Colonic mucosa (tissue), 4 donors: ENCODE measurements around the gene FXN. TPM values are rescaled to one million over a fixed set of nuclear protein-coding genes. Genes with fewer than 3 reads are reported as not detected.

ENCODE experiments used
- DNase-seq: peaks from one replicate; pipeline ENCODE4 v3.0.0-alpha.2; 2020
- H3K27ac ChIP-seq: fragments of 200-600 bp; one replicate; pipeline ENCODE4 v1.8.0; 2021
- H3K27me3 ChIP-seq: fragments of 200-600 bp; one replicate; pipeline ENCODE4 v1.8.0; 2021
- H3K36me3 ChIP-seq: fragments of 200-600 bp; one replicate; pipeline ENCODE4 v1.8.0; 2021
- H3K4me1 ChIP-seq: fragments of 200-600 bp; one replicate; pipeline ENCODE4 v1.8.0; 2021; ENCODE audit warnings: mild to moderate bottlenecking
- H3K4me3 ChIP-seq: fragments of 200-600 bp; one replicate; pipeline ENCODE4 v1.8.0; 2021
- H3K9ac ChIP-seq, 2 donors: one replicate each; pipeline ENCODE4 v1.7.0; 2013; ENCODE audit warnings: control low read depth in 2 of 2, low read depth in 2 of 2, low read length in 2 of 2
- H3K9me3 ChIP-seq: fragments of 200-600 bp; one replicate; pipeline ENCODE4 v1.8.0; 2021
- intact Hi-C: fragments of 100-400 bp; cut with DNase I; formaldehyde crosslinking; loops from one replicate; pipeline ENCODE4 v1.14.1; 2022
- total RNA-seq, 2 donors: library from RNA; stranded (reverse); fragmentation: NEBNext Ultra II Directional in 1 of 2; extraction: Animal tissue kit (Norgen Biotek cat#: 25700) in 1 of 2; gene quantifications; one replicate each; pipeline ENCODE4 v1.2.1, GENCODE V29; 2021
- TF ChIP-seq, protein P1 (sequence below): fragments of 200-600 bp; IDR thresholded peaks from one replicate; pipeline ENCODE4 v1.8.0; 2022; ENCODE audit warnings: antibody characterized with exemption, mild to moderate bottlenecking
- donor health status: healthy.
- donor health status: DM: no; HTN: no; CAD: no.
- donor health status: DM: no; HTN: no; CAD: no.

Gene FXN
- total RNA-seq, 2 donors from 2014 or later: 9.7 to 16.9 TPM

DNA sequence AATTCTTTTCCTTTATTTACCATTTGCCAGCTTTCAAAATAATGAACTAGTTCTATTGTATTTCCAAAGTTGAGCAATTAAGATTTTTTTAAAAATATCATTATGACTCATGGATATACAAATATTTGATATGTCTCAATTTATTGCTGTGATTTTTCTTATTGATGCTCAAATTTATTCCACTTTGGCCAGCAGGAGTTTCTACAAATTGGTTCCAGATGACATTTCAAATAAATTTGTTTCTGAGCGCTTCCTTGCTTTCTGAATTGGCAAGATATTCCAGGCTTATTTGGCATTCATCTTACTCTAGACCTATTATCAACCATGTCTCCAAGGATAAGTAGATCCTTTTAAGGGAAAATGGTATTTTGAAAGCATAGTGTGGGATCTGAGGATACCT, 80.1 kb downstream of the FXN start:
- no peaks in the 10 kb centered on the region for H3K27me3 ChIP-seq
- H3K4me1 ChIP-seq: no peaks in the 10 kb centered on the region
- no peak overlapping the region for H3K9ac ChIP-seq
- TF ChIP-seq, protein P1, sequence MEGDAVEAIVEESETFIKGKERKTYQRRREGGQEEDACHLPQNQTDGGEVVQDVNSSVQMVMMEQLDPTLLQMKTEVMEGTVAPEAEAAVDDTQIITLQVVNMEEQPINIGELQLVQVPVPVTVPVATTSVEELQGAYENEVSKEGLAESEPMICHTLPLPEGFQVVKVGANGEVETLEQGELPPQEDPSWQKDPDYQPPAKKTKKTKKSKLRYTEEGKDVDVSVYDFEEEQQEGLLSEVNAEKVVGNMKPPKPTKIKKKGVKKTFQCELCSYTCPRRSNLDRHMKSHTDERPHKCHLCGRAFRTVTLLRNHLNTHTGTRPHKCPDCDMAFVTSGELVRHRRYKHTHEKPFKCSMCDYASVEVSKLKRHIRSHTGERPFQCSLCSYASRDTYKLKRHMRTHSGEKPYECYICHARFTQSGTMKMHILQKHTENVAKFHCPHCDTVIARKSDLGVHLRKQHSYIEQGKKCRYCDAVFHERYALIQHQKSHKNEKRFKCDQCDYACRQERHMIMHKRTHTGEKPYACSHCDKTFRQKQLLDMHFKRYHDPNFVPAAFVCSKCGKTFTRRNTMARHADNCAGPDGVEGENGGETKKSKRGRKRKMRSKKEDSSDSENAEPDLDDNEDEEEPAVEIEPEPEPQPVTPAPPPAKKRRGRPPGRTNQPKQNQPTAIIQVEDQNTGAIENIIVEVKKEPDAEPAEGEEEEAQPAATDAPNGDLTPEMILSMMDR: no peak
- no peak for DNase-seq
- no peaks in the 10 kb centered on the region for H3K36me3 ChIP-seq
- H3K4me3 ChIP-seq: no peak overlapping the region
- intact Hi-C loops: no loop called here
- no peak overlapping the region for H3K27ac ChIP-seq
- H3K9me3 ChIP-seq: no peaks in the 10 kb centered on the region

DNA sequence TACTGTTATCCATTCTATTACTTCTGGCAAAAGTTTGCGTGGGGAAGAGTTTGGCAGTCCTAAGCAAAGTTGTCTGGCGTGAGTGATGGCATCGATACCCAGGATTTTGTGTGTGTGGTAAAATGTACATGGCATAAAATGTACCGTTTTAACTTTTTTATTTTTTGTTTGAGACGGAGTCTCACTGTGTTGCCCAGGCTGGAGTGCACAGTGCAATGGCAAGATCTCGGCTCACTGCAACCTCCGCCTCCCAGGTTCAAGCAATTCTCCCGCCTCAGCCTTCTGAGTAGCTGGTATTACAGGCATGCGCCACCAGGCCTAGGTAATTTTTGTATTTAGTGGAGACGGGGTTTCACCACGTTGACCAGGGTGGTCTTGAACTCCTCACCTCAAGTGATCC, 83.1 kb downstream of the FXN start:
- Histone ChIP-seq H3K36me3 (no peaks in the 10 kb centered on the region), H3K27ac (no peak overlapping the region), H3K9me3 (no peaks in the 10 kb centered on the region), H3K4me1 (no peaks in the 10 kb centered on the region), H3K27me3 (no peaks in the 10 kb centered on the region), H3K9ac (no peak overlapping the region), H3K4me3 (no peak overlapping the region)
- TF ChIP-seq, protein P1: no peak
- intact Hi-C loops: no loop called here
- DNase-seq: no peak

DNA sequence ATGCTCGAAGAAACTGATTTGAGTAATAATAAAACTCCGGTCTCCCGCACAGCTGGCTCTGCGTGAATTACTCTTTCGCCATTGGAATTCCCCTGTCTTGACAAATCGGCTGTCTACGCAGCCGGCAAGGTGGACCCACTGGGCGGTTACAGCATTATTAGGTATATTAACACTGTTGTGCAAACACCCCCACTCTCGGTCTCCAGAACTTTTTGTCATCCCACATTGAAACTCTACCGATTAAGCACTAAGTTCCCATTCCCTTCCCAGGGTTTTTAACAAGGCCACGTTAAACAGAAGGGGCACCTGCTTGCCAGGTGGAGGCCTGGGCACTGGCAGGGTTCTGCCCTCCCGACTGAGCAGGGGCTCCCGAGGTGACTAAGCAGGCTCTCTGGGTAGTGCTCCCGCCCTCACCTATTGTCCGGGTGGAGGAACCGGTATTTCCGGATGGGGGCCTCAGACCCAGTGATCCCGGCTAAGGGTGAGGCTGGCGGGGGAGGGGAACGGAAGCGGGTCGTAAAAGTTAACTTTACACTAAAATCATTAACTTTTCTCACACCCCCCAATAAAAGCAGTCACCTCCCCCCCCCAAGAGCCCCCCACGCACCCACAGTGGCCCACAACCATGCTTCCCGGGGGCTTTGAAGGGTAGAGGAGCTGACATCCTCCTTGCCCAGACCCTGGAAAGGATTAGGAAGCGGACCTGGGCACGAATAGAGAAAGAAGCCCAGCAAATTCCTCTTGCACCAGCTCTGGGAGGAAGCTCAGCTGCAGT, 85.0 kb downstream of the FXN start:
- peak; percentile 95 for DNase-seq
- H3K9ac ChIP-seq: peak overlapping the region; percentile 89 to 97
- H3K4me3 ChIP-seq: peak overlapping the region; percentile 48

DNA sequence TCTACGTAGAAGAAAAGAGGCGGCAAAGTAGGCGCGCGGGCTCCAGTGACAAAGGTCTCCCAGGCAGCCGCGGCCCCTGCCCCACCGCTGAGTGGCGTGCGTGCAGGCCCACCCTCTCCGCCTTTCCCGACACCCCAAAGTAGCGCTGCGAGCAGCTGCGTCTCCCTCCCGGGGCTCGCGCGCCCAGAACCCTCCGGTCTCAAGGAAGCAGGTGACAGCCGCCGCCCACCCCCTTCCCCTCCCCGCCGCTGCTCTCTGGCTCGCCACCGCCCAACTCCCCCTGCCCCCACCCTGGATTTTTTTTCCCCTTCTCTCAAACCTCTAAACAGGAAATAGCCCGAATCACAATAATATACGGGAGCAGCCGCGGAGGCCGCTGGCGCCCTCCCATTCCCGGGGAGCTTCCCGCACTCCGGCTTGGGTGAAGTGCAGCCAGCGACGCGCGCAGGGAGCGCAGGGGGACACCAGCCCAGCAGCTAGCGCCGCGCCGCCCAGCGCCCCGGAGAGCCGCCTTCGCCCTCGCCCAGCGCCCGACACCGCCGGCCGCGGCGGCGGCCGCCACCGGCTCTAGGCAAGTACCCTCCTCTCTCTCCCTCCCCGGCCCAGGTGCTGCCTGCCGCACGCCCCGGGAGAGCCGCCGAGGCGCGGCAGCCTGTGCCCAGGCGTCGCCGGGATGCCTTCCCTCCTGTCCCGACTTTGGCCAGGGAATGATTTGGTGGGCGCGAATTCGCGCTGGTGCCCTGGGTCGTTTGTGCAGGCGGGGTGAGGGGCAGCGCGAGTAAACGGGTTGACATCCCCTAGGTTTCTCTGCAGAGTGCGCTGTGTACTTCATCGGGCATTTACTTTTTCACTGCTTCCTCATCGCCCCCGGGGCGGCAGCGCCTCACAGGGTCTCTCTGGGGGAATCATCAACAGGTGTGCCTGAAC, 85.9 kb downstream of the FXN start:
- peak overlapping the region; percentile 81 for H3K27ac ChIP-seq
- H3K4me3 ChIP-seq: peak overlapping the region; percentile 48
- peak; percentile 87 for DNase-seq
- no peaks in the 10 kb centered on the region for H3K9me3 ChIP-seq
- peak overlapping the region; percentile 89 to 97 for H3K9ac ChIP-seq
- no peaks in the 10 kb centered on the region for H3K27me3 ChIP-seq
- H3K36me3 ChIP-seq: no peaks in the 10 kb centered on the region
- TF ChIP-seq, protein P1: no peak
- intact Hi-C loops: no loop called here
- no peaks in the 10 kb centered on the region for H3K4me1 ChIP-seq

More for the DNA sequence above, 85.0 kb downstream of the FXN start:
- TF ChIP-seq, protein P1: no peak
- no peaks in the 10 kb centered on the region for H3K36me3 ChIP-seq
- H3K27me3 ChIP-seq: no peaks in the 10 kb centered on the region
- peak overlapping the region; percentile 81 for H3K27ac ChIP-seq
- no peaks in the 10 kb centered on the region for H3K4me1 ChIP-seq
- H3K9me3 ChIP-seq: no peaks in the 10 kb centered on the region
- intact Hi-C loops: no loop called here

DNA sequence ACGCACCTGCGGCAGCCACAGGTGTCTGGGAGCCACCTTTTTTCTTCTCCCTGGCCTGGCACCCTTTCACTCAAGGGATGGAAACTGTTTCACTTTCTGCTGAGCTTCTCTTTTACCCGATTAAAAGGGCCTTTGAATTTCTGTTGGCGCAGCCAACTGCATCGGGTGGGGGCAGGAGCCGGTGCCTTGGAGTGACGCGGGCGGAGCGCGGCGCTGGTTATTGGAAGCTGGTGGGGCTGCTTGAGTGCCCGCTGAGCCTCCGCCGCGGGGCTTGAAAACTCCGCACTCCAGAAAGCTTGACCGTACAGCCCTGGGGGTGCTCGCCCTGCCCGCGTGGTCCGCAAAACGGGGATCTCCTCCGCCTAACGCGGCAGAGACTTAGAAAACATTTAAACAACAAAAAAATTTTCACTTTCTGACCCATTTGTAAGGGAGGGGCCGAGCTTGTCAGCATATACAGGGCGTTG, 86.6 kb downstream of the FXN start:
- H3K4me3 ChIP-seq: peak overlapping the region; percentile 48
- peak overlapping the region; percentile 81 for H3K27ac ChIP-seq
- H3K36me3 ChIP-seq: no peaks in the 10 kb centered on the region
- intact Hi-C loops: no loop called here
- H3K27me3 ChIP-seq: no peaks in the 10 kb centered on the region
- H3K9me3 ChIP-seq: no peaks in the 10 kb centered on the region
- H3K9ac ChIP-seq: peak overlapping the region; percentile 69 to 97
- DNase-seq: peak; percentile 68
- TF ChIP-seq, protein P1: no peak
- H3K4me1 ChIP-seq: no peaks in the 10 kb centered on the region
